ENCODE data around the gene CDK17.

The CDK17 gene

GRCh38 chr12:96427269-96427729 lies 27.1 kb upstream of the CDK17 start:
- Histone ChIP-seq H3K79me2 (ENCODE audit: insufficient read depth, low read length) (no peaks in the 10 kb centered on the region), H3K4me2 (ENCODE audit: low read depth, low read length, poor library complexity, severe bottlenecking) (no peak overlapping the region), H3K27me3 (ENCODE audit: low read length) (no peaks in the 10 kb centered on the region), H2AFZ (ENCODE audit: low read depth, low read length, severe bottlenecking) (no peak overlapping the region), H3K9me2 (replicated peaks; ENCODE audit: insufficient read depth, low read length) (no peaks in the 10 kb centered on the region), H3K9ac (ENCODE audit: low read length) (no peak overlapping the region), H3K27ac (ENCODE audit: low read depth, low read length) (no peak overlapping the region), H4K20me1 (ENCODE audit: low read depth, low read length) (no peaks in the 10 kb centered on the region), H3K9me3 (ENCODE audit: insufficient read depth, low read length) (no peaks in the 10 kb centered on the region), H3K4me3 (ENCODE audit: insufficient read depth, low read length, poor library complexity, severe bottlenecking) (no peak overlapping the region), H3F3A (ENCODE audit: insufficient read depth) (no peaks in the 10 kb centered on the region), H3K36me3 (ENCODE audit: low read length) (no peaks in the 10 kb centered on the region)
- no peak for TF ChIP-seq CTCF (IDR thresholded peaks at IDR 0.05; ENCODE audit: insufficient read depth, low read length, poor library complexity, severe bottlenecking)
- TF ChIP-seq EZH2phosphoT487 (conservative IDR thresholded peaks at IDR 0.05; ENCODE audit: low read length) = no peak

DNA sequence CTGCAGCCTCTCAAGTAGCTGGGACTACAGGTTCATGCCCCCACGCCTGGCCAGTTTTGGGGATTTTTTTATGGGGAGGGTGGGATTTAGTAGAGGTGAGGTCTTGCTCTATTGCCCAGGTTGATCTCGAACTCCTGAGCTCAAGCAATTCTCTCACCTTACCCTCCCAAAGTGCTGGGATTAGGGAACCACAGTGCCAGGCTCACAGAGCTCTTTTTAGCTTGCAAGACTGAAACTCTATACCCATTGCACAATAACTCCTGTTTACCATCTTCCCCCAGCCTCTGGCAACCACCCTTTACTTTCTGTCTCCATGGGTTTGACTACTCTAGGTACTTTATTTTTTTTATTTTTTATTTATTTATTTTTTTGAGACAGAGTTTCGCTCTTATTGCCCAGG lies 25.7 kb upstream of the CDK17 start:
- no peak overlapping the region for H3K9ac ChIP-seq (ENCODE audit: low read length)
- no peak overlapping the region for H3K4me2 ChIP-seq (ENCODE audit: low read depth, low read length, poor library complexity, severe bottlenecking)
- no peak for TF ChIP-seq EZH2phosphoT487 (conservative IDR thresholded peaks at IDR 0.05; ENCODE audit: low read length)
- TF ChIP-seq CTCF (IDR thresholded peaks at IDR 0.05; ENCODE audit: insufficient read depth, low read length, poor library complexity, severe bottlenecking) = no peak
- H3K9me2 ChIP-seq (replicated peaks; ENCODE audit: insufficient read depth, low read length) = no peaks in the 10 kb centered on the region
- H2AFZ ChIP-seq (ENCODE audit: low read depth, low read length, severe bottlenecking) = no peak overlapping the region
- H3F3A ChIP-seq (ENCODE audit: insufficient read depth) = no peaks in the 10 kb centered on the region
- no peak overlapping the region for H3K4me3 ChIP-seq (ENCODE audit: insufficient read depth, low read length, poor library complexity, severe bottlenecking)
- H4K20me1 ChIP-seq (ENCODE audit: low read depth, low read length) = no peaks in the 10 kb centered on the region
- H3K36me3 ChIP-seq (ENCODE audit: low read length) = no peaks in the 10 kb centered on the region
- H3K27ac ChIP-seq (ENCODE audit: low read depth, low read length) = no peak overlapping the region
- H3K79me2 ChIP-seq (ENCODE audit: insufficient read depth, low read length) = no peaks in the 10 kb centered on the region
- H3K27me3 ChIP-seq (ENCODE audit: low read length) = no peaks in the 10 kb centered on the region
- H3K9me3 ChIP-seq (ENCODE audit: insufficient read depth, low read length) = no peaks in the 10 kb centered on the region

DNA sequence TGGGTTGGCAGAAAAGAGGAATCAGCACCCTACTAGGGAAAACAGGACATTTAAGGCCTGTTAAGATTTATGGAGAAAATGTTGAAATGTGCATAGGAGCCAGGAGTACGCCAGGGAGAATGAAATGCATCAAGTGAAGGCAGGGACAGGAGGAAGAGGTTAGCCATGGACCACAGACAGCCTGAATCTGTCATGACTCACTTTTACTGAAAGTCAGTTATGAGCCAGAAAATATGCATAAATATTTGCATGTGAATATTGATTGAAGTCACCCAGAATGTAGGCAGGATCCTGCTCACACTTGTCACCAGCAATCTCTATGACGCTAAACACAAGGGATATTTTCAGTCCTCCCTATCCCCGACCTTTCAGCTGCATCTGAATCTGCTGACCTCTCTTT lies 25.1 kb upstream of the CDK17 start:
- no peaks in the 10 kb centered on the region for H4K20me1 ChIP-seq (ENCODE audit: low read depth, low read length)
- no peaks in the 10 kb centered on the region for H3F3A ChIP-seq (ENCODE audit: insufficient read depth)
- H3K4me3 ChIP-seq (ENCODE audit: insufficient read depth, low read length, poor library complexity, severe bottlenecking) = no peak overlapping the region
- TF ChIP-seq EZH2phosphoT487 (conservative IDR thresholded peaks at IDR 0.05; ENCODE audit: low read length) (no peak), CTCF (IDR thresholded peaks at IDR 0.05; ENCODE audit: insufficient read depth, low read length, poor library complexity, severe bottlenecking) (no peak)
- no peaks in the 10 kb centered on the region for H3K9me3 ChIP-seq (ENCODE audit: insufficient read depth, low read length)
- no peak overlapping the region for H3K9ac ChIP-seq (ENCODE audit: low read length)
- no peak overlapping the region for H2AFZ ChIP-seq (ENCODE audit: low read depth, low read length, severe bottlenecking)
- no peaks in the 10 kb centered on the region for H3K79me2 ChIP-seq (ENCODE audit: insufficient read depth, low read length)
- no peak overlapping the region for H3K4me2 ChIP-seq (ENCODE audit: low read depth, low read length, poor library complexity, severe bottlenecking)
- H3K27ac ChIP-seq (ENCODE audit: low read depth, low read length) = no peak overlapping the region
- H3K36me3 ChIP-seq (ENCODE audit: low read length) = no peaks in the 10 kb centered on the region
- no peaks in the 10 kb centered on the region for H3K9me2 ChIP-seq (replicated peaks; ENCODE audit: insufficient read depth, low read length)
- H3K27me3 ChIP-seq (ENCODE audit: low read length) = no peaks in the 10 kb centered on the region
